GM08714 (cell line): ENCODE measurements around the gene DDAH2.

Experiments used
- H3K4me3 ChIP-seq: fragments of 200-500 bp; sonication (Bioruptor generic); 2 replicates; pipeline ENCODE4 v1.5.1; 2014; ENCODE audit warnings: mild to moderate bottlenecking, low read length, inconsistent platforms
- ZNF274 ChIP-seq: IDR thresholded peaks from 2 replicates; pipeline ENCODE4 v1.6.1; 2012; ENCODE audit warnings: mild to moderate bottlenecking, low read depth, low read length

Gene DDAH2

GRCh38 chr6:31728767-31729514 lies at the start of gene DDAH2:
Gene DDAH2, minus strand, starts transcription at chr6:31729299. Its CDS starts 138 bp downstream, at chr6:31729161.
- TF ChIP-seq ZNF274, result no peak
- H3K4me3 ChIP-seq, result peak within 1 kb of the TSS; percentile 52; the same call in 1 of the 2 replicates

- H3K4me3 ChIP-seq, result no peak overlapping the region
- TF ChIP-seq ZNF274, result no peak
Measured at GRCh38 chr6:31778193-31778592, 49.1 kb upstream of the DDAH2 start.

- no peak overlapping the region for H3K4me3 ChIP-seq
- TF ChIP-seq ZNF274, result no peak
Measured at GRCh38 chr6:31777667-31778050, 48.6 kb upstream of the DDAH2 start.

- TF ChIP-seq ZNF274, result no peak
- H3K4me3 ChIP-seq, result no peak within 1 kb of the TSS
Measured at GRCh38 chr6:31776989-31777666, 48.0 kb upstream of the DDAH2 start, which contains the start of gene VWA7. Gene VWA7, minus strand, starts transcription at chr6:31777328. Its CDS starts 549 bp downstream, at chr6:31776779.

- H3K4me3 ChIP-seq, result no peak overlapping the region
- TF ChIP-seq ZNF274, result no peak
Measured at GRCh38 chr6:31776485-31776988, 47.4 kb upstream of the DDAH2 start.

- no peak overlapping the region for H3K4me3 ChIP-seq
- no peak for TF ChIP-seq ZNF274
Measured at GRCh38 chr6:31775633-31776484, 46.8 kb upstream of the DDAH2 start.

- H3K4me3 ChIP-seq, result no peak overlapping the region
- TF ChIP-seq ZNF274, result no peak
Measured at GRCh38 chr6:31775184-31775583, 46.1 kb upstream of the DDAH2 start.

- TF ChIP-seq ZNF274, result no peak
- H3K4me3 ChIP-seq, result no peak overlapping the region
Measured at GRCh38 chr6:31771992-31772358, 42.9 kb upstream of the DDAH2 start.

- no peak for TF ChIP-seq ZNF274
- no peak overlapping the region for H3K4me3 ChIP-seq
Measured at GRCh38 chr6:31770860-31771259, 41.8 kb upstream of the DDAH2 start.

- no peak overlapping the region for H3K4me3 ChIP-seq
- no peak for TF ChIP-seq ZNF274
Measured at GRCh38 chr6:31769684-31770371, 40.7 kb upstream of the DDAH2 start.

GRCh38 chr6:31768363-31769257 lies 39.5 kb upstream of the DDAH2 start:
- no peak overlapping the region for H3K4me3 ChIP-seq
- no peak for TF ChIP-seq ZNF274

- no peak for TF ChIP-seq ZNF274
- no peak overlapping the region for H3K4me3 ChIP-seq
Measured at GRCh38 chr6:31767096-31767645, 38.1 kb upstream of the DDAH2 start.
